Measurements from ENCODE around the gene MAN2B2.
"Not testable (repeated sequence)": the region's sequence is repeated elsewhere in the genome, so short reads cannot be mapped to it uniquely, and the experiment has no call there.

MAN2B2 gene

DNA sequence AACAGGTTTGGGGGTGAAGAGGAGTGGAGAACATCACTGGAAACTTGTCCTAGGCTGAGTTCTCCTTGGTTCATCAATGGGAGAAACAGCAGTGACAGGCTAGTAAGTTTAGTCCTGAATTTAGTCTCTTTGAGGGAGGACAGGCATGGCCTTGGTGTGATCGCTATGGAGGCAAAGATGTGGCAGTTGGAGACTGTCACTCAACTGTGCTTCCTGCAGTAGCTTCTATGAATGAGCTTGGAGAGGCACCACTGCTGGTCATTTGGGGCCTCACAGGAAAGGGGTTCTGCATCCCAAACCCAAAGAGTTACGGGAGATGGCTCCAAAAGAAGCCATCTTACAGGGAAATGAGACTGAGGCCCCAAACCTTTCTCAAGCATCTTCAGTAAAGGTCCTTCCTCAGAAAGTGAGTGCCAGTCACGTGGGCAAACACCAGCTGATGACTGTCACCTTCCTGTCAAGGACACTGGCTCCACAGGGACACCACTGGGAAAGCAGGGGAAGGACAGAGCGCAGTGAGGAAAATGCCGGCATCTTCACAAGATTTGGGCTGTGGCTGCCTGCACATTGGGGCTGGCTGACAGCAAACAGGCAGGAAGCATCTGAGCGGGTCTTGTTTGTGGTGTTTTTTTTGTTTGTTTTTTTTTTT is 72.7 kb downstream of the MAN2B2 start:
- no peak for DNase-seq

DNA sequence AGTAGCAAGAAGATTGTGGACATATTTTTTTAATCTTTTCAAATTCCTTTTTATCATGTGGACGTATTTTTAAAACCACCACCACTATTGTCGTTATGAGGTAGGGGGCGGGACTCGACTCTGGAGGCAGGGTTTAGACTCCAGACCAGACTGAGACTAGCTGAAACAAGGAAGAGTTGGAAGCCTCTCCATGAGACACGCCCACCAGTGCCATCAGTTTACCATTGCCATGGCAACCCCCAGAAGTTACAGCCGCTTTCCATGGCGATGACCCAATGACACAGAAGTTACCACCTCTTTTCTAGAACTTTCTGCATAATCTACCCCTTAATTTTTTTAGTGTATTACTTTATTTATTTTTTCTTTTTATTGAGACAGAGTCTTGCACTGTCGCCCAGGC is 74.2 kb downstream of the MAN2B2 start:
- no peak for DNase-seq

DNA sequence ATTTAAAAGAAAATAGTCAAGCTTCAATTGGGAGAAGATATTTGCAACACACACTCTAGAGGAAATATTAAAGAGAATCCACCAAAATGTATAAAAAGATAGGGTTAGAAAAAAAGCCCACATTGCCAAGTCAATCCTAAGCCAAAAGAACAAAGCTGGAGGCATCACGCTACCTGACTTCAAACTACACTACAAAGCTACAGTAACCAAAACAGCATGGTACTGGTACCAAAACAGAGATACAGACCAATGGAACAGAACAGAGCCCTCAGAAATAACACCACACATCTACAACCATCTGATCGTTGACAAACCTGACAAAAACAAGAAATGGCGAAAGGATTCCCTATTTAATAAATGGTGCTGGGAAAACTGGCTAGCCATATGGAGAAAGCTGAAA is 79.2 kb downstream of the MAN2B2 start:
- DNase-seq, result not testable (repeated sequence)

DNA sequence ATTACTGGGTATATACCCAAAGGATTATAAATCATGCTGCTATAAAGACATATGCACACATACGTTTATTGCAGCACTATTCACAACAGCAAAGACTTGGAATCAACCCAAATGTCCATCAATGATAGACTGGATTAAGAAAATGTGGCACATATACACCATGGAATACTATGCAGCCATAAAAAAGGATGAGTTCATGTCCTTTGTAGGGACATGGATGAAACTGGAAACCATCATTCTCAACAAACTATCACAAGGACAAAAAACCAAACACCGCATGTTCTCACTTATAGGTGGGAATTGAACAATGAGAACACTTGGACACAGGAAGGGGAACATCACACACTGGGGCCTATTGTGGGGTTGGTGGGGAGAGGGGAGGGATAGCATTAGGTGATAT is 80.3 kb downstream of the MAN2B2 start:
- not testable (repeated sequence) for DNase-seq

DNA sequence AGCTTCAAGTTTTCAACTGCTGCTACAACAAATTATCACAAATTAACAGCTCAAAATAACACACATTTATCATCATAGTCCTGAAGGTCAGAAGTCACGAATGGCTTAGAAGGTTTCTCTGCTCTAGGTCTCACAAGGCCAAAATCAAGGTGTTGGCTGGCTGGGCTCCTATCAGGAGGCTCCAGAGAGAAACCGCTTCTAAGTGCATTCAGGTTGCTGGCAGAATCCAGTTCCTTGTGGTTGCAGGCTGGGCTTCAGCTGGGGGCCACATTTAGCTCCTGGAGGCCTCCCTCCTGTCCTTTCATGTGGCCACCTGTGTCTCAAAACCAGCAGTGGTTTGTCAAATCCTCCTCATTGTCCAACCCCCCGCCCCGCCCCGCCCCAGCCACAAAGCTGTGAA is 80.9 kb downstream of the MAN2B2 start:
- no peak for DNase-seq

DNA sequence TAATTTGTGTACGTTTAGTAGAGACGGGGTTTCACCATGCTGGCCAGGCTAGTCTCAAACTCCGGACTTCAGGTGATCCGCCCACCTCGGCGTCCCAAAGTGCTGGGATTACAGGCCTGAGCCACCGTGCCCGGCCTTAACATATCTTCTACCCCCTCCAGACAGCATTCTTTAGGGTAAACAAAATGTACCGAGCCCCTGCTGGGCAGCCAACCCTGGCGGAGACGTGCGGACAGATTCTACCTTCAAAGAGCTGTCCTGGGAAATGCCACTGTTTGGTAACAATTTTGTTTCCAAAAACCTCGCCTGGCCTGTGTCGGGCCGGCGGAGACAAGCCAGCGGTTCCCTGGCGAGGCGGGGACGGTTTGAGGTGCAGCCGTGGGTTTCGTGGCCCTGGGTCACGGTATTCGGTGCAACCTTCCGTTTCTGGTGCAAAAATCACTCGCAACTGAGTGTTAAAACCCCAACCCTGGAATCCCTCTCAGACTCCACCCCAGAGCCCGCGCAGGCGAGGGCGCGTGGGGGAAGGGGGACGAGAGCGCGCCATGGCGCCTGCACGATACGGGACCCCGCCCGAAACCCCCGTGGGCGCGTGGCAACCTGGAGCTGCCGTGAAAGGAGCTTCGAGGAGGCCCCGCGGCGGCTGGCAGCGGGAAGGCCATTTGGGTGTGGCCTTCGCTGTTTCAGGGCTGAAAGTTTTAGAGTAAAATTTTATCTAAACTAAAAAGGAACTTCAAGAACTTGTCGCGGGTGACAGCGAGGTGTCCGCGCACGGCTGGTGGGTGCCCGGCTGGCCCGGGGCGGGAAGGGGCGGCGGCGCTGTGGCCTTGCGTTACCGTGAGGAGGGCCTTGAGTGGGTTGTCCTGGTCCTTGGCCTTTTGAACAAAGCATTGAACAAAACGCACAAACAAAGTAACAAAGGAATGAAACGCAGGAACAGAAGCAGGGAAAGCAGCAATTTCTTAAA is 82.5 kb downstream of the MAN2B2 start:
- no peak for DNase-seq

DNA sequence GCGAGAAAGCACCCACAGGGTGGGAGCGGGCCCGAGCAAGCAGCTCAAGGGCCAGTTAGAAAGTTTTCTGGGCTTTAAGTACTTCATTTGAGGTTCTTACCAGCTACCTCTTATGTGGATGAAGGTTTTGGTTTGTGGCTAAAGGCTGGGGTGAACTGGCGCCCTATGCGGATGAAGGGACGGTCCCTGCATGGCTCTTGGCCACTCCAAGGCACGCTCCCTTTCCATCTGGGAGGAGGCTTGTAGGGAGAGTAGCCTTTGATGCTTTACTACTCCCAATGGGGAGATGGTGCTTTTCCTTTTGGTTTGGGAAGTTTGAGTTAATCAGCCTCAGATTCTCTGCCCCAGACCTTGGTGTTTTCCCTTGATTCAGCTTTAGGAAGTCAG is 83.2 kb downstream of the MAN2B2 start:
- DNase-seq, result no peak

DNA sequence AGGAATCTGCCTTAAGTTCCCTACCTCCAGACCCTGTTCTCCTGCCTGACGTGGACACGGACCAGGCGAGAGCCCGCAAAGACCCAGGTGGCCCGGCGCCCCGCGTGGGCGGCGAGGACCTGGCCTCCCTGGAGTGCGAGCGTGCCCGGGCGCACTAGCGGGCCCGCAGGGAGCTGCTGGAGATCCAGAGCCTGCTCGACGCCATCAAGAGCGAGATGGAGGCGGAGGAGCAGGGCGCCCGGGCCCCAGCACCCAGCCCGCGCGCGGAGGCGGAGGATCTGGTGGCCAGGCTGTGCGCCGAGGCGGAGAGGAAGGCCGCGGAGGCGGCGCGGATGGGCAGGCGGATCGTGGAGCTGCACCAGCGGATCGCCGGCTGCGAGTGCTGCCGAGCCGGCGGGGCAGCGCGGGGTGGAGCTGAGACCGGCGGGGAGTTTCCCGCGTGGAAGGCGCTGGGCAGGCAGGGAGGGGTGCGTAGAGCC is 83.6 kb downstream of the MAN2B2 start:
- no peak for DNase-seq

DNA sequence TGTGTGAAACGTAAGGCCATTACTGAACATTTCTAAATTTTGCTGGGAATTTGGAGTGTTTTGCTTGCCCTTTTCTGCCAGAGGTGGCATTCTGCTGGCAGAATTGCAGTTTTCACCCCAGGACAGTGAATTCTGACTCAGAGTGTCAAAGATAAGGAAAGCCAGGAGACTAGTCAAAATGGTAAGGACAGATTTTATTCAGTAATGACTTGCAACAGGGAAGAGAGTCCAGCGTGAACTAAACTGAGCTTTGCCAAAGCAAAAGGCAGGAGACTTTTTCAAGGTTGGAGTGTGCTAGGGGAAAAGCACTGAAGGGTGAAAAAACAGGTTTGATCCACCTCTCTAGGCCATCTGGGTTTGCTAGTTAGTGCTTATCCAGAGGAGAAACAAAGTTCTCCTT is 84.9 kb downstream of the MAN2B2 start:
- no peak for DNase-seq

DNA sequence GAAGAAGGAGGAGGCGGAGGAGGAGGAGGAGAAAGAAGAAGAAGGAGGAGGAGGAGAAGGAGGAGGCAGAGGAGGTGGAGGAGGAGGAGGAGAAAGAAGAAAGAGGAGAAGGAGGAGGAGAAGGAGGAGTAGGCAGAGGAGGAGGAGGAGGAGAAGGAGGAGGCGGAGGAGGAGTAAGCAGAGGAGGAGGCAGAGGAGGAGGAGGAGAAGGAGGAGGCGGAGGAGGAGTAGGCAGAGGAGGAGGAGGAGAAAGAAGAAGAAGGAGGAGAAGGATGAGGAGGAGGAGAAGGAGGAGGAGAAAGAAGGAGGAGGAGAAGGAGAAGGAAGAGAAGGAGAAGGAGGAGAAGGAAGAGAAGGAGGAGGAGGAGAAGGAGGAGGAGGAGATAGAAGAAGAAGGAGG is 85.4 kb downstream of the MAN2B2 start:
- DNase-seq, result no peak

DNA sequence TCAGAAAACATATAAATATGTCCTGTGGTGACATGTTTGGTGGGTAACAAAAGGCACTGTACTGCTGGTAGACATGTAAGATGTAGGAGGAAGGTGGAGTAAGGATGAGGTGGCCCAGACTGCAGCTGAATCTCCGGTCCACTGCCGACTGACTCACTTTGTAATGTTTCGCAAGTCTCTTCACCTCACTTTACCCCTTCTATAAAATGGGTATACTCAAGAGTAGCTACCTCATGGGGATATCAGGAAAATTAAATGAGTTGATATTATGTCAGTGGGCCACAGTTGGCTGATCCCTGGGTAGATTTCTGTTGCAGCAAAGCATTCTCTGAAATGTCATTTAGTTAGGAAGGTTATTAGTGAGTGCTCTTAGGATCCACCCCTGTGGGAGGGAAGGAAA is 87.6 kb downstream of the MAN2B2 start:
- no peak for DNase-seq

DNA sequence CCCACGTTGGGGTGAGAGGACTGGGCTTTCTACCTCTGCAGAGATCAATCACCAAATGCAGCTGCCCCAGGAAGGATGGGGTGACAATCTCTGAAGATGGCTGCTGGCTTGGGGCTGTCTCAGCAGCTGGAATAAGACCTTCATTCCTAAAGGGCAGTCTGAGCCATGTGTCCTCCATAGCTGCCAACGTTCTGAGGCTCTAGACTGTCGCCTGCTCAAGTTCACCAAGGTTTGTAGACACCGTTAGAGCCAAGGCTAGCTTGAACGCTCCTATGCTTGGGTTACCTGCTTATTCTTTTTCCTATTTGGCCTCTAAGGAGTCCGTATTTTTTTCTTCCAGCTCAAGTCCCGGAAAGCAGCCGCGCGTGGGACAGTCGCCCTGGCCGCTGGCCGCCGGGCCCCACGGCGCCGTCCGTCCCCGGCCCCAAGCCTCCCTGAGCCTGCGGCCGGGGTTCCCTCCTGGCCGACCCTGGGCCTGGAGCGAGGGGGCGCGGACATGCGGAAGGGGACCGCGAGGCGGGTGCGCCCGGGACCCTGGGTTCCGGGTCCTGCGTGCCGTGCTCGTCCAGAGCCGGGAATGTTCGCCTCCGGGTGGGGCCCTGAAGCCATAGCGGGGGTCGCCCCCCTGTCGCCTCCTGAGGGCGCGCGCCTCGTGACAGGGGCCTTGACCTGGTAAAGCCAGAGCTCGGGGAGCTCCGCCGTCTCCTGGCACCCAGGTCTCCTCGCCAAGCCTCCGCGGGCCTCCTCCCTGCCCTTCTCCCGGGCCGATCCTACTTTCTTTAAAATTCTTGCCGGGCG is 88.8 kb downstream of the MAN2B2 start:
- DNase-seq, result no peak

DNA sequence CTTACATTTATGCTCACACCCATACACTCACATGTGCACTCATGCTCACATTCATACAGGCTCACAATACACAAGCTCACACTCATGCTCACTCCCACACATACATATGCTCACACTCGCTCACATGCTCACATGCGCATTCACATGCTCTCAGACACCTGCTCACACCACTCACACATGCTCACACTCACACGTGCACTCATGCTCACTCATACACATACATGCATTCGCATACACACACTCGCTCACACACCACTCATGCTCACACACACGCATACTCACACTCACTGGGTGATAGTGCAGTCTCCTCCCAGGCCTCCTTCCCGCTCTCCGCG is 90.3 kb downstream of the MAN2B2 start:
- DNase-seq, result no peak

DNA sequence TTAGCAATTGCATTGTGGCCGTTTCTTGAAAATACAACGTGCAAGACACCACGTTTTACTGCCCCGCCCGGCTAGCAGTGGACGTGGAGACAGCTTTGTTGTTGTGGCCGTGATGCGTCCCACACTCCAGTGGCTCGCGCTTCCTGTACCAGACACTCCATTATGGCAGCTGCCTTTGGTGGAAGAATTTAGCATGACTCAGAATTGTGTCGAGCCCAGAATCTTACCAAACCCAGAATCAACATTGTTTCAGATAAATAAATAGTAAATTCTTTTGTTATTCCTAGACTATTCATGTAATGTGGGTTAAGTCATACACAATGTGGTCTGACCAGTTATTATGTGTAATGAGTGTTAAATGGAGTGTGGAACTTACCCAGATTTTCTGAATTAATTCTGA is 93.4 kb downstream of the MAN2B2 start:
- no peak for DNase-seq

DNA sequence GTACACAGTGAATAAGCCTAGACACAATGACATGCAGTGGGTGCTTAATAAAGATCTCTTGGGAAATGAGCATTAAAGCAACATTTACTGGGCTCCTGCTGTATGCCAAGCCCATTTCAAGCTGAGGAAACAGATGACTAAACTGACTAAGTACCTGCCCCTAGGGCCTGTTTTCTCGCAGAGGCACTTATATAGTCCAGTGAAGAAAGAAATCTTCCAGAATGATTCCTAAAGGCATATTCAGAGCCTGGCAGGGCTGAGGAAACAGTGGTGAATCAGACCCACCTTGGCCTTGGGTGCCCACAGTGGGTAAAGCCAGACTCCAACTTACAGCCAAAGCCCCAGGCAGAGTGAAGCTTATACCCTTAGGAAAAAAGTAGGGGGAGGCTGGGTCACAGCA is 96.7 kb downstream of the MAN2B2 start:
- no peak for DNase-seq

DNA sequence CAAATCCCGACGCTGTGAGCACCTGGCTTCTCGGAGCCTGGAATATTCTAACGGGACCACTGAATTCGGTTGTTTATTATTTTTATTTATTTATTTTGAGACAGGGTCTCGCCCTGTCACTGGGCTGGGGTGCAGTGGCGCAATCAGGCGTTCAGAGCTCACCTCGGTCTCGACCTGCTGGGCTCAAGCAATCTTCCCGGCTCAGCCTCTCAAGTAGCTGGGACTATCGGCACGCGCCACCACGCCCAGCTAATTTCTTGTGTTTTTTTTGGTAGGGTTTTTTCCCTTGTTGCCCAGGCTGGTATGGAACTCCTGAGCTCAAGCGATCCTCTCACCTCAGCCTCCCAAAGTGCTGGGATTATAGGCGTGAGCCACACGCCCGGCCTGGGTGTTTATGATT is 97.1 kb downstream of the MAN2B2 start:
- no peak for DNase-seq

DNA sequence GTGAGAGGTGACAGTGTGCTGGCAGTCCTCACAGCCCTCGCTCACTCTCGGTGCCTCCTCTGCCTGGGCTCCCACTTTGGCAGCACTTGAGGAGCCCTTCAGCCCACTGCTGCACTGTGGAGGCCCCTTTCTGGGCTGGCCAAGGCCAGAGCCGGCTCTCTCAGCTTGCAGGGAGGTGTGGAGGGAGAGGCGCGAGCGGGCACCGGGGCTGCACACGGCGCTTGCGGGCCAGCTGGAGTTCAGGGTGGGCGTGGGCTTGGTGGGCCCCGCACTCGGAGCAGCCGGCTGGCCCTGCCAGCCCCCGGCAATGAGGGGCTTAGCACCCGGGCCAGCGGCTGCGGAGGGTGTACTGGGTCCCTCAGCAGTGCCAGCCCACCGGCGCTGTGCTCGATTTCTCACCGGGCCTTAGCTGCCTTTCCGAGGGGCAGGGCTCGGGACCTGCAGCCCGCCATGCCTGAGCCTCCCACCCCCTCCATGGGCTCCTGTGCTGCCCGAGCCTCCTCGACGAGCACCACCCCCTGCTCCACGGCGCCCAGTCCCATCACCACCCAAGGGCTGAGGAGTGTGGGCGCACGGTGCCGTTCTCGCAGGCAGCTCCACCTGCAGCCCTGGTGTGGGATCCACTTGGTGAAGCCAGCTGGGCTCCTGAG is 97.7 kb downstream of the MAN2B2 start:
- not testable (repeated sequence) for DNase-seq

All from NCI-H1694 treated with DMSO at 0.1 percent for 48 hours (cell line).